ENCODE data around the gene DNAH8. TPM values are rescaled to one million over a fixed set of nuclear protein-coding genes. Genes with fewer than 3 reads are reported as not detected.

Gene DNAH8
- total RNA-seq, 1 experiment from 2014 or later = not detected

DNA sequence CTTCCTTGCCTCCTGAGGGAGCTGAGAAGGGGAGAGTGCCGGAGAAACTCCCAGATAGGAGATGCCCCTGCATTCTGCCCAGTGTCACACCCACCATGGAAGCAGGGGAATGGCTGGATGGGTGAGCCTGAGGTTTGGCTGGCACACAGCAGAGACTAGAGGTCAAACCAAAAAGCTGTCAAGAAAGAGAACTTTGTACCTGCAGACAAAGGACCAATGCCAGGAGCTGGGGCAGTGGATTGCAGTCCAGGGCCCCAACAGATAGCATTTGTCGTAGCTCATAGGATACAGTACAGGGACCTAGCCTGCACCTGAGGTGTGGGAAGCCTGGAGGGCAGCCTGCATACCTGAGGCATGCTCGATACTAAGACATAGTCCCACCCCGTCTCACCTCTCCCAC, 227.3 kb downstream of the DNAH8 start:
- H4K20me1 ChIP-seq (ENCODE audit: insufficient read depth) = no peaks in the 10 kb centered on the region
- H3K27me3 ChIP-seq (ENCODE audit: insufficient read depth, low read depth) = peaks cover 56% of the 10 kb centered on the region
- no peaks in the 10 kb centered on the region for H3F3A ChIP-seq (ENCODE audit: insufficient read depth, low read depth)
- POLR2A ChIA-PET (ENCODE audit: unreplicated experiment) = no interaction called here
- H3K4me2 ChIP-seq = no peak overlapping the region
- no peak overlapping the region for H2AFZ ChIP-seq
- no peaks in the 10 kb centered on the region for H3K36me3 ChIP-seq (ENCODE audit: low read depth)
- CTCF ChIA-PET = no interaction called here
- H3K4me1 ChIP-seq (replicated peaks; ENCODE audit: insufficient read depth) = no peaks in the 10 kb centered on the region
- DNase-seq = no peak
- H3K9me3 ChIP-seq (ENCODE audit: insufficient read depth, low read depth) = no peaks in the 10 kb centered on the region; the same call in 1 of the 2 replicates
- no peaks in the 10 kb centered on the region for H3K79me2 ChIP-seq (ENCODE audit: low read depth)
- BruUV-seq (replicated peaks) = no TSS peak
- no peak overlapping the region for H3K27ac ChIP-seq
- intact Hi-C loops (cut with micrococcal nuclease; ENCODE audit: unreplicated experiment) = no loop called here
- H3K4me3 ChIP-seq = no peak overlapping the region
- H3K9me2 ChIP-seq (ENCODE audit: insufficient read depth) = no peaks in the 10 kb centered on the region
- no peak for TF ChIP-seq EZH2 (IDR thresholded peaks at IDR 0.05; ENCODE audit: low read depth)
- TF ChIP-seq, protein P1, sequence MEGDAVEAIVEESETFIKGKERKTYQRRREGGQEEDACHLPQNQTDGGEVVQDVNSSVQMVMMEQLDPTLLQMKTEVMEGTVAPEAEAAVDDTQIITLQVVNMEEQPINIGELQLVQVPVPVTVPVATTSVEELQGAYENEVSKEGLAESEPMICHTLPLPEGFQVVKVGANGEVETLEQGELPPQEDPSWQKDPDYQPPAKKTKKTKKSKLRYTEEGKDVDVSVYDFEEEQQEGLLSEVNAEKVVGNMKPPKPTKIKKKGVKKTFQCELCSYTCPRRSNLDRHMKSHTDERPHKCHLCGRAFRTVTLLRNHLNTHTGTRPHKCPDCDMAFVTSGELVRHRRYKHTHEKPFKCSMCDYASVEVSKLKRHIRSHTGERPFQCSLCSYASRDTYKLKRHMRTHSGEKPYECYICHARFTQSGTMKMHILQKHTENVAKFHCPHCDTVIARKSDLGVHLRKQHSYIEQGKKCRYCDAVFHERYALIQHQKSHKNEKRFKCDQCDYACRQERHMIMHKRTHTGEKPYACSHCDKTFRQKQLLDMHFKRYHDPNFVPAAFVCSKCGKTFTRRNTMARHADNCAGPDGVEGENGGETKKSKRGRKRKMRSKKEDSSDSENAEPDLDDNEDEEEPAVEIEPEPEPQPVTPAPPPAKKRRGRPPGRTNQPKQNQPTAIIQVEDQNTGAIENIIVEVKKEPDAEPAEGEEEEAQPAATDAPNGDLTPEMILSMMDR (conservative IDR thresholded peaks at IDR 0.05) = no peak

DNA sequence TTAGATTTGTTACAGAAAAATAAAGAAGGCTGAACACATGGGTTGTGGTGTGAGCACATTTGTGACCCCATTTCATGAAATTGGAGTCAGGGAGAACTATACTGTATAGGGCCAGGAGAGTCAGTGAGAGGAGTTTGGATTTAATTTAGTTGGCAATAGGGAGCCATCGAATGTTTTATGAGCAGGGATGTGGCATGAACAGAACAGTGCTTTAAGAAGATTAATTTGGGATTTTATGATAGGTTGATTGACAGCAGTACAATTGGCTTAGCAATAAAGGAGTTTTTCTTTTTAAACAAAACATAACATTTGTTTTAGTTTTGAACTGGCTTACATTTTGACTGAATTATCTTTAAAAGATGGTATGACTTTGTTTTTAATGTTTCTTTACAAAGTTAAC, 227.9 kb downstream of the DNAH8 start:
- H3K79me2 ChIP-seq (ENCODE audit: low read depth) = no peaks in the 10 kb centered on the region
- H3K4me3 ChIP-seq = no peak overlapping the region
- ChIA-PET POLR2A (ENCODE audit: unreplicated experiment) (no interaction called here), CTCF (no interaction called here)
- no peaks in the 10 kb centered on the region; the same call in 1 of the 2 replicates for H3K9me3 ChIP-seq (ENCODE audit: insufficient read depth, low read depth)
- no TSS peak for BruUV-seq (replicated peaks)
- no peak overlapping the region for H3K4me2 ChIP-seq
- intact Hi-C loops (cut with micrococcal nuclease; ENCODE audit: unreplicated experiment) = no loop called here
- H3K4me1 ChIP-seq (replicated peaks; ENCODE audit: insufficient read depth) = no peaks in the 10 kb centered on the region
- no peaks in the 10 kb centered on the region for H3F3A ChIP-seq (ENCODE audit: insufficient read depth, low read depth)
- no peak overlapping the region for H3K27ac ChIP-seq
- no peak for DNase-seq
- H4K20me1 ChIP-seq (ENCODE audit: insufficient read depth) = no peaks in the 10 kb centered on the region
- peaks cover 58% of the 10 kb centered on the region for H3K27me3 ChIP-seq (ENCODE audit: insufficient read depth, low read depth)
- H3K36me3 ChIP-seq (ENCODE audit: low read depth) = no peaks in the 10 kb centered on the region
- H3K9me2 ChIP-seq (ENCODE audit: insufficient read depth) = no peaks in the 10 kb centered on the region
- TF ChIP-seq, protein P1 (conservative IDR thresholded peaks at IDR 0.05) = no peak
- no peak for TF ChIP-seq EZH2 (IDR thresholded peaks at IDR 0.05; ENCODE audit: low read depth)
- H2AFZ ChIP-seq = no peak overlapping the region

DNA sequence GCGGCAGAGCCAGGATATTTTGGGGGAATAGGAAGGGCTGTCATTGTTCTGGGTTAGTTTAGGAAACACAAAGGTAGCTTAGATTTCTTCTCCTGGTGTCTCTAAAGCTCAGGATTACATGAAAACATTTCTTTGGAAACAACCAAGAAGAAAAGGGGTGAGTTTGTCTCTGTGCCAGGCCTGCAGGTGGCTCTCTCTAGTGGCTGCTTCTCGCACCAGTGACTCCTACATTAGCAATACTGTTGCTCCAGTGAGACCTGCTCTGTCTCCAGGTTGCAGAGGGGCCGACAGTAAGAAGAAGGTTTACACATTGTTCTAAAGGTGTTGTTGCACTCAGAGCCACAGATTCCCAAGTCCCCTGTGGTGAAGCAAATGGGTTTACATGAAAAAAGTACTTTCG, 228.9 kb downstream of the DNAH8 start:
- Histone ChIP-seq H3K27ac (no peak overlapping the region), H4K20me1 (ENCODE audit: insufficient read depth) (no peaks in the 10 kb centered on the region), H3K9me2 (ENCODE audit: insufficient read depth) (no peaks in the 10 kb centered on the region), H3F3A (ENCODE audit: insufficient read depth, low read depth) (no peaks in the 10 kb centered on the region), H3K79me2 (ENCODE audit: low read depth) (no peaks in the 10 kb centered on the region), H3K4me3 (no peak overlapping the region), H3K4me2 (no peak overlapping the region), H3K4me1 (replicated peaks; ENCODE audit: insufficient read depth) (no peaks in the 10 kb centered on the region), H3K27me3 (ENCODE audit: insufficient read depth, low read depth) (peaks cover 64% of the 10 kb centered on the region), H3K36me3 (ENCODE audit: low read depth) (no peaks in the 10 kb centered on the region), H3K9me3 (ENCODE audit: insufficient read depth, low read depth) (no peaks in the 10 kb centered on the region; the same call in 1 of the 2 replicates), H2AFZ (no peak overlapping the region)
- CTCF ChIA-PET = interaction anchor here (1.0 kb wide), 1 partner anchor 450 kb away, joined by 3 read pairs; no protein-coding TSS in a partner anchor
- POLR2A ChIA-PET (ENCODE audit: unreplicated experiment) = no interaction called here
- no peak for DNase-seq
- no peak for TF ChIP-seq EZH2 (IDR thresholded peaks at IDR 0.05; ENCODE audit: low read depth)
- TF ChIP-seq, protein P1 (conservative IDR thresholded peaks at IDR 0.05) = no peak
- intact Hi-C loops (cut with micrococcal nuclease; ENCODE audit: unreplicated experiment) = no loop called here
- no TSS peak for BruUV-seq (replicated peaks)

Measured in PC-9 (cell line).